GF-D8 (cell line): Measurements from ENCODE around the gene TNNT3.

Experiments
- DNase-seq: peaks from one replicate; lab custom pipeline; 2025; lab: John Stamatoyannopoulos, UW

The TNNT3 gene

GRCh38 chr11:1896923-1897322 lies 22.6 kb upstream of the TNNT3 start:
- no peak for DNase-seq

DNA sequence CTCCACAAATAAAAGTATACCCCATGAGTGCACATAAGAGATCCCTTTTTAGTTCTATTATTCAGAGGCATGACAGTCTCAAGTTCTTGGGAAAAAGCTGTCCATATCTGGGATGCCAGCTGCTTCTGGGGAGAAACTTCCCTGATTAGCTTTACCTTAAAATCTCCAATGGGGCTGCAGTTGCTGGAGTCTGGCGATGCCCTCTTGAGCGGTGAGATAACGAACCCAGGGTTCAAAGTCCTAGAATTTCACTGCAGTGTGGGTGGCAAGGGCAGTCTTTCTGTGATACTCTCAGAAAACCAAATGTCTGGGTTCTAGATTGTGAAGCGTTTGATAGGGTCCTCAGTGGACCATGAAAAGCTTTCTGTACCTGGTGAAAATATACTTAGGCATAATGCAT lies 20.4 kb upstream of the TNNT3 start:
- DNase-seq, result no peak

GRCh38 chr11:1899686-1900085 lies 19.8 kb upstream of the TNNT3 start:
- DNase-seq, result no peak

DNA sequence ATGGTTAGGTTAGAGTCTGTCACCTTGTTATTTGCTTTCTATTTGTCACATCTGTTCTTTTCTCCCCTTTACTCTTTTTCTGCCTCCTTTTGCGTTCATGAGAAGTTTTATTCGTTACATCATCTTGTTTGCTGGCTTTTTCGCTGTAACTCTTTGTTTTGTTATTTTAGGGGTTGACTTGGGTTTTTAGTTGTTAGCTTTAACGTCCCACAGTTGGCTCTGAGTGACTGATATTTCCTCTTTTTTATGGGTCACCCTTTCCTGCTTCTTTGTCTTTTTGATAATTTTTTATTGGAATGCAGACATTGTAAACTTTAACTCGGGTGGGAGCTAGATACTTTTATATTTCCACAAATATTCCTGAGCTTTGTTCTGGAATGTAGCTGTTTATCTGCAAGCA lies 13.3 kb upstream of the TNNT3 start:
- no peak for DNase-seq

- DNase-seq, result no peak
These were observed 12.7 kb upstream of the TNNT3 start for GRCh38 chr11:1906611-1907423.

- no peak for DNase-seq
These were observed 10.9 kb upstream of the TNNT3 start for GRCh38 chr11:1908618-1909017.

GRCh38 chr11:1909524-1909923 lies 10.0 kb upstream of the TNNT3 start:
- no peak for DNase-seq

DNA sequence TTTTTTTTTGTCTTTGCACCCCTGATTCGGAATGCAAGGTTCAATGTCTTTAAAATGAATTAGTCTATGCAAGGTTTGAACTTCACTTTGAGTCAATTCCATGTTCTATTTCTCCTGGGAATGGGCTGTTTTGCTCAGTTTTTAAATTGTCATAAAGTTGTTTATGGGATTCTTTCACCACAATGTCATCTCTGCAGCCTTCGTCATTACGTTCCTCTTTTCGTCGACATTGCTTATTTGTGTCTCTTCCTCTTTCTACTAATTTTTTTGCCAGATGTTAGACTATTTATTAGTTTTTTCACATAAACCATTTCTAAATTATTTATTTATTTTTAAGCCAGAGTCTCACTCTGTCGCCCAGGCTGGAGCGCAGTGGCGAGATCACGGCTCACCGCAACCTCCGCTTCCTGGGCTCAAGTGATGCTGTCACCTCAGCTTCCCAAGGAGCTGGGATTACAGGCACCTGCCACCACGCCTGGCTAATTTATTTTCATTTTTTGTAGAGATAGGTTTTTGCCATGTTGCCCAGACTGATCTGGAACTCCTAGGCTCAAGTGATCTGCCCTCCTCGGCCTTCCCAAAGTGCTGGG lies 7.1 kb upstream of the TNNT3 start:
- no peak for DNase-seq

DNA sequence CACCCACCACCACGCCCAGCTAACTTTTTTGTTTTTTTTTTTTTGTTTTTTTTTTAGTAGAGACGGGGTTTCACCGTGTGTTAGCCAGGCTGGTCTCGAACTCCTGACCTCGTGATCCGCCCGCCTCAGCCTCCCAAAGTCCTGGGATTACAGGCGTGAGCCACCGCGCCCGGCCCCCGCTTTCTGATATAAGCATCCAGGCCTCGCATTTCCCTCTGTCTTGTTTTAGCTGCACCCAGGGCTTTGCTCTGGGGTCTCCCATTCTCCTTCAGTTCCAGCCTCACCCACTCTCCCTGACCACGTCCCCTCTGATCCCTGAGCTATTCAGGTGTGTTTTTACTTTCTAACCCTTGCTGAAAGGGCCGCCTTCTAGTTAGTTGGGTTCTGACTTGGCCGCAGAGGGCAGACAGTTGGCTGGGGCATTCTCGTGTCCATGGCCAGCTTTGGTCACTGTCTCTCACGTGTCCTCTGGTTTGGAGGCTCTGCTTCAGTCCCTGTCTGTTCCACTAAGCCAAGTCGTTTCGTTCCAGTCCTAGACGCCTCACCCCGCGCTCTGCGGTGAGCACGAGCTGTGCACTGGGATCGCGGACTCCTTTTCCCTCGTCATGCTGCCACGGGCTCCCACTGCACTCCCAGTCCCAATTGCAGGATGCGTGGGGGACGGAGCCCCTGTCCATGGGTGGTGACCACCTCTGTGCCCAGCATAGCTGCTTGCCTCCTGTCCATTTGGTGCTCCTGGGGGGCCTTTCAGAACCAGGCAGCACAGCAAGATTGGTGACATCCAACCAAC lies 6.0 kb upstream of the TNNT3 start:
- no peak for DNase-seq

DNA sequence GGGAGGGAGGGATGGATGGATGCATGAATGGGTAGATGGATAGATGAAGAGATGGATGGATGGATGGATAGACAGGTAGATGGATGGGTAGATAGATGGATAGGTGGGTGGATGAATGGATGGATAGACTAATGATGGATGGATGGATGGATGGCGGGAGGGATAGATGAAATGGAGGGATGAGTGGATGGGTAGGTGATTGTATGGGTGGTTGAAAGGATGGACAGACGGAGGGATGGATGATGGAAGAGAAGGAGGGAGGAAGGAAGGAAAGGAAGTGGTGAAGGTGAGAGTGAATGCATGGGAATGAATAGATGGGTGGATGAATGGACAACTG lies 3.7 kb upstream of the TNNT3 start:
- DNase-seq, result no peak

DNA sequence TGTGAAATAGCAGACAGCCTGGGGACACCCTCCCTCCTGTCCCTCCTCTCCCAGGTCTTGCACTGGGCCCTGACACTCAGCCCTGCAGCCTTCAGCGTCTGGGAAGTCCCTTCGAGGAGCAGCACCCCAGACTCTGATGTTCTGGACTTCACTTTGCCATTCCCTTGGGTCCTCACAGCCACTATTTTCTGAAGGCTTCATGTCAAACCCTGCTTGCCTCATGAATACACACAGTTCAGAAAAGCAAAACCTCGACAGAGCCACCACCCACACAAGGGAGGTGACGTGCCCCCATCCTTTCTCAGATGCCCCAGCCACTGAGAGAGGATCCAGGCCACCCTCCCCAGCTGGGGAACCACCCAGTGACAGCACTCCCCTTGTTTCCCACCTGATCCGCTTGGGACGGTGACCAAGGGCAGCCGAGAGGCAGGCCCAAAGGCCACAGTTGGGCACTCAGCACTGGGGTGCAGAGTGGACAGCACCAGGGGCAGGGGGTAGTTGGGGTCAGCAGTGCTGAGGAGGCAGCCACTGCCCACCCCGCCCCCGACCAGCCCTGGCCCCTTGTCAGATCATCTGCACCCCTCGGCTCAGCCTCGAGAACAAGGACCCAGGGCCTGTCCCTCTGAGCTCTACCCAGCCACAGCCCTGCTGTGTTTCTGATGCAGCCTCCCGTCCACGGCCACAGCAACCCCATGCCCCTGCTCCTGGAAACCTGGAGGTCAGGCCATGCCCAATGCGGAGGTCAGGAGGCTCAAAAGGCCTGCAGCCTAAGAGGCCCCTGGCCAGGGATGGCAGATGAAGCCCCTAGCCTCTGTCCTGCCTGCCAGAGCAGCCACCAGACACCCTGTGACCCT lies 3.1 kb upstream of the TNNT3 start:
- DNase-seq, result no peak

GRCh38 chr11:1916986-1917522 lies 2.4 kb upstream of the TNNT3 start:
- DNase-seq, result no peak

- DNase-seq, result no peak
These were observed 1.7 kb upstream of the TNNT3 start for GRCh38 chr11:1917523-1918435.

- no peak for DNase-seq
These were observed 827 bp upstream of the TNNT3 start for GRCh38 chr11:1918436-1919315.

- DNase-seq, result no peak
These were observed 815 bp downstream of the TNNT3 start for GRCh38 chr11:1920128-1920908.

DNA sequence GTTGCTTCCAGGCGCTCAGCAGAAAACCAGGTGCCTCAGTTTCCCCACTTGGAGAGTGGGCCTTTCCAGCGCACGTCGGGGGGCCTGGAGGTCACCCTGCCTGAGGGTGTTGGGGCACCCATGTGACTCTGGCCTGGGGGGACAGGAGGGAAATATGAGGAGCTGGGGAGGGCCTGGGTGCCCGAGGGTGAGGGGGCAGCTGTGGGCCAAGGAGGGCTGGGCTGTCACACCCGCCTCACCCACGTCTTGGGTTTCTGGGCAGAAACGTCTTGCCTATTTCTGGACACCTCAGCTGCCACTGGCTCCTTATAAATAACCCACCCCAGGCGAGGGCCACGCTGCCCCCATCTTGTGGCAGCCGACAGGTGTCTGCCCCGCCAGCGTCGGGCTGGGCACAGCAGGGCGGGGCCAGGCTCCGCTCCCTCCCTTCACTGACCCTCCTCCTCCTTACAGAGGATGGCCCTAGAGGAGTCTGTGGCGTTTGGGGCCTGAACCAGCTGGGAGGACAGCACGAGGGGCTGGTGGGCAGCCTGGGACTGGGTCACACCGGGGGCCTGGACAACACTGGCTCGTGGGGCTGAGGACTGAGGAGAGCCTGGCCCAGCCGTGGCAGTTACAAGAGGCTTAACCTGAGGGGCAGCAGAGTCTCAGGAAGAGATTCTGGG lies 1.5 kb downstream of the TNNT3 start:
- DNase-seq, result no peak

GRCh38 chr11:1921574-1922141 lies 2.2 kb downstream of the TNNT3 start:
- DNase-seq, result no peak

DNA sequence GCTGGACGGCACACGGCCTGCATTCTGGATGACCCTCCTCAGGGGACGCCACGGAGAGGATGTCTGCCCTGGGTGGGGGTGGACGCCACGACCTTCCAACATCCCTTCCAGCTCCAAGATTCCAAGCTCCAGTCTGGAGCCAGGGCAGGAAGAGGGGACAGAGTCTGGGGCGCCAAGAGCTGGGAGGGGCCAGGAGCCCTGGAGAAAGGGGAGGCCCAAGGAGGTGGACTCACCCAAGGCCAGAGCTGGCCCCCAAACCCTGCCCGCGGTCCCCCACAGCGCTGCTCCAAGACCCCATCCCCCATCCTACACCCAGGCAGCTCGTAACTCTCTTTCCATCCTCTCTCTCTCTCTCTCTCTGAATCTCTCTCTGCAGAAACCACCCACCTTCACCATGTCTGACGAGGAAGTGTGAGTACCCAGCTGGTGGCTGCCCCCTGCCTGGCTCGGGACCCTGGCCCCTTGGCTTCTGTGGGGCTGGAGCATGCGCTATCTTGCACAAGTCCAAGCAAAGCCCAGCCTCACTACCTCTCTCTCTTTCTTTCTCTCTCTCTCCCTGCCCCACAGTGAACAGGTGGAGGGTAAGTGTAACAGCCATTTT lies 3.1 kb downstream of the TNNT3 start:
- no peak for DNase-seq
